Left lobe of liver (tissue), 2 donors: Measurements from ENCODE around the gene PSG1. TPM values are rescaled to one million over a fixed set of nuclear protein-coding genes. Genes with fewer than 3 reads are reported as not detected.
"Not testable (repeated sequence)": the region's sequence is repeated elsewhere in the genome, so short reads cannot be mapped to it uniquely, and the experiment has no call there.

Experiments used
- ATAC-seq: fragments of 200-7000 bp; cut with Tn5 transposase; one replicate; pipeline ENCODE4 v1.9.1; 2020; ENCODE audit warnings: mild to moderate bottlenecking, moderate library complexity
- DNase-seq: peaks from one replicate; pipeline ENCODE4 v3.0.0-alpha.2; 2020; ENCODE audit warnings: low spot score
- total RNA-seq: library from RNA; stranded (reverse); gene quantifications from one replicate; pipeline ENCODE4 v1.2.1, GENCODE V29; 2021
- donor health status: DM: no; HTN: no; CAD: no; lungs with moderate emphysema.
- donor health status: DM: no; HTN: yes; CAD: no.

PSG1 gene
- total RNA-seq, 1 donor from 2014 or later = not detected

DNA sequence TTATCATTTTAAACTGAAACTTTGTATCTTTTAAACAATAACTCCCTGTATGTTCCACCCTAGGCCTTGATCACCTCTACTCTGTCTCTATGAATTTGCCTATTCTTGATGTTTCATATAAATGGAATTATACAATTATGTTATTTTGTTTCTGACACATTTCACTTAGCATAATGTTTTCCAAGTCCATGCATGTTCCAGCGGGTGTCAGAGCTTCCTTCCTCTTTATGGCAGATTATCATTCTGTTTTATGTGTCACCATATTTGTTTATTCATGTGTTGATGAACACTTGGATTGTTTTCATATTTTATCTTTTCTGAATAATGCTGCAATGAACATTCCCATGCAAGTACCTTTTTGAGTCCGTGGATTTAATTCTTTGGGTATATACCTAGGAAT, 3.2 kb upstream of the PSG1 start:
- ATAC-seq, DNase-seq: not testable (repeated sequence)

DNA sequence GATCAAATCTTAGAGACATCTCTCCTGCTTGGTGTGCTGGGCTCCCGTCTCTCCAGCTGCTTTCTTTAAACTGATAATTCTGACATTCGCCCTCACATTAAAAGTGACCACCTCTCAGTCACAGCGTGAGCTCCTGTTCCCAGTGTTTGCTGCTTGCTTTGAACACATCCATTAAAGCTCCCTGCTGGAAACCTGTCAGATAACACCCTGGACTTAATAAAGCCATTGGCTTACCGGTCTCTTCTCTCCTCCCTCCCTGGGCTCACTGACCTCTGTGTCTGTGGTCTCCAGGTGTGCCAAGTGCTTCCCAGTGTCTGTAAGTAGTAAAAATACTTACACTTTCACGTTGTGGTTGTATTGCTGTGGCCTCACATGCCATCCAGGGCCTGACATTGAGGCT, 2.5 kb upstream of the PSG1 start:
- ATAC-seq, DNase-seq: not testable (repeated sequence)

DNA sequence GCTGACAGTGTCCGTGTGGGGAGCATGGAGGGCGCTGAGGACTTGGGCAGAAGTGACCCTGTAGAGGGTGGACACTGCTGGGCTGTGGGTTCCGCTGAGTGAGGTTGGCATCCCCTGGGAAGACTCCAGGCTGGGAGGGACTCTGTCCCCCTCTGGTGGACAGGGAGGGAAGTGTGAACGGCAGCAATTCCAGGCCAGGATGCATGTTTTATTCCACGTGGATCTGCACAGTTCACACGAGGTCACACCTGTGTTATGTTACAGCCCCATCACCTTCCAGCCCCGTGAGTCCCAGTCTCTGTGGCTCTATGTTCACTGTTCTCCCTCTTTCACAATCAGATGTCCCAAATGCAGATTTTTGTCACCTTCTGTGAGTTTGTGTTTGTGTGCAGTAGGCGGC, 1.8 kb upstream of the PSG1 start:
- DNase-seq, ATAC-seq: not testable (repeated sequence)

DNA sequence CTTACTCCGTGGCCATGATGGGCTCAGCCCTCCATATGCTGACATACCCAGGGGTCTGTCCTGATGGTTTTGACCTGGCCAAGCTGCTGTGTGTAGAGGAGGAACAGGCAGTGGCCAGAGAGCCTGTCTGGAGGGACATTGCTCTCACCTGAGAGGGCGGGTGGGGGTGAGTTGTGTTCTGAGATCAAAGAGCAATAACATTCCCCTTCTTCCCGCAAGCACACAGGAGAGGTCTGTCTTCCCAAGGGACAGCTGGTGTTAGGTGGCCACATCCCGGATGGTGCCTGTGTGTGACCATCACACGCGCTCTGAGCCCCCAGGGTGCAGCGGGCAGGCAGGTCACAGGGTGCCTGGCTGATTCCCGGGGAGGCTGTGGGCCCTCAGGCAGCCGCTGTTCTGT, 1.1 kb upstream of the PSG1 start:
- not testable (repeated sequence) for ATAC-seq, DNase-seq

DNA sequence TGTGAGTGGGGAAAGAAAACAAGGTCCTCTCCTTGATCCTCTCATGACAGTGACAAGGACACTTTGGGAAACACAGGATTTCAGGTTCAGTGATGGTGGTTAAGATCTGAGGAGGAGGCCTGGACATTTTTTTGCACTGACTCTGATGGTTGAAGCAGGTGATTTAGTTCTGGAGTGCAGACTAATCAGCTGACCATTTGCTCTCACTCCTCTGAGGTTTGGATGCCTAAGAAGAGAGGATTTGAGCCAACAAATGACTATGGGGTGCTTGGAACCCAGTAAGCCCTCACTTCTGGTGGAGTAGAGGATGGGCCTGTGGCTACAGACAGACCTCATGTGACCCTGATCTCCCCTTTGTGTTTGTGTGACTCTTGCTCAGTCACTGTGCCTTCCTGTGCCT, 2.9 kb downstream of the PSG1 start:
- ATAC-seq, DNase-seq: not testable (repeated sequence)

DNA sequence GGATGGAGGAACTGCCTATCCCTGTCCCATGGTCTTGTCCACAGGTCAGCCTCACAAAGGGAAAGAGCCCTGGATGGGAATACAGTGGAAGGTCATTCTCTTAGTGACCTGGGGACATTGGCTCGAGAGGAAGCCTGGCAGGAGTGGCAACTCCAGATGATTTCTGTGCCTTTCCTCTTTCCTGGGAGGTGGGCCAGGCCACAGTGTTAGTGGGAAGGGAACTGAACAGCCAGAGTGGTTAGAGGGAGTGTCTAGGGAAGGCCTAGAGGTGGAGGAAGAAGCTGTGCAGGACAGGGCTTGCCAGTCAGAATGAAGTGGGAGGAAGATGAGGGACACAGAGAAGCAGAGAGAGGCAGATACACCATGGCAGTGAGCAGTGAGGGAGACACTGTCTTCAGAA, 3.6 kb downstream of the PSG1 start:
- DNase-seq, ATAC-seq: not testable (repeated sequence)

DNA sequence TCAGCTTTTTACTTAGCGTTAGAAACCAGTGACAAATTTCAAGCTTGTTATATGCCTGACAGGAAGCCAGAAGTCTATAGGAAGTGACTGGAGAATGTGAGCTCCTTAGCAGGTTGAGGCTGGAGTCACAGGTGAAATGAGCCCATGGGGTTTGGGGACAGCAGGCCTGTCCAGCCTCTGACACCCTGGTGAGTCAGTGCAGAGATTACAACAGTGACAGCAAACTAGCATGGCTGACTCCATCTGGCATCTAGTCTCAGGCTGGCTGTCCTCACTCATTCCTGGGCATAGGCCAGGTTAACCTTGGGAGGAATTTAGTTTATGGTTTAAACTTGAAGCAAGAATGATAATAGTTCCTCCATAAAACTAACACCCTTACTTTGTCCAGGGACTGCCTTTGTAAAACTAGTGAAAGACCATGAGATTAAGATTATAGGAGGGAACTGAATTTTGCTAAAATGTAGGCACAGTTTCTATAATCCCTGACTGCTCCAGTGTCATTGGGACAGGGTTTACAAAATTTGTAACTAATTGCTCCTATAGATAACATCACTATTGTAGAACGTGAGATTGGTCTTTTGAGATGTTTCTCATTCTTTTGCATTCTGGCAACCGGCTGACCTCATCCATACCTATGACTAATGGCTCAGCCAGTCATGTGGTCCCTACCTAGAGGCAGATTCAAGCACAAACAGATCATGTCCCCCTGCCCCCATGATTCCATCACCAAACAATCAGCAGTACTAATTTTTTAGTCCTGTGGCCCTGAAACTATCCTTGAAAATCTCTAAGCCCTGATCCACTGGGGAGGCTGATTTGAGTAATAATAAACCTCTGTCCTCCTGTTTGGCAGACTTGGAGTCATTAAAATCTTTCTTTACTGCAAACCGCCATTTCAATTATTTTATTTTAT, 4.4 kb downstream of the PSG1 start:
- DNase-seq, ATAC-seq: not testable (repeated sequence)

DNA sequence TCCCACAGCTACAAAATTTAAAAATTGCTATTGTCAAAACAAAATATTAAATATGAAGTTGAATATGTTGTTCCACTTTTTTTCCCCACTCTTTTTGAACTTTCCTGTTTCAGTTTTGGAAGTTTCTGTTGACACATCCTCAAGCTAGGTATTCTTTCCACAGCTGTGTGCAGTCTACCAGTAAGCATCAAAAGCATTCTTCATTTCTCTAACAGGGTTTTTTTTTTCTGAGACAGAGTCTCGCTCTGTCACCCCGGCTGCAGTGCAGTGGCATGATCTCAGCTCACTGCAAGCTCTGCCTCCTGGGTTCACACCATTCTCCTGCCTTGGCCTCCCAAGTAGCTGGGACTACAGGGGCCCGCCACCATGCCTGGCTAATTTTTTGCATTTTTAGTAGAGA, 5.4 kb downstream of the PSG1 start:
- DNase-seq, ATAC-seq: not testable (repeated sequence)

DNA sequence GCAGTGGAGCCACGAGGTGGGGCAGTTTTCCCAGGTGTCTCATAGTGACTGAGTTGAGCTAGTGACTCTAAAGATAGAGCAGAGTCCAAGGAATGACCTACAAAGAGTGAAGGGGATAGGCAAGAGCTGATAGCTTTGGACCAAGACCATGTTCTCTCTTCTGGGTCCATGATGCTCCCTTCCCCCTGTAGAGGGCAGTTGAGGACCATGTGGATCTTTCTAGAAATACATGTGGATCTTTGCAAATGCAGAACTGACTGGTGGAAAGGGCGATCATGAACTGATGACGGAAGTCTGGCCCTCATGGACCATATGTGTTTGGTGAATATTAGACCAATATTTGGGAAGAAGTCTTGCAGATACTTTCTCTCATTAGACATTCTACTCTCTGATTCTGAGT, 6.9 kb downstream of the PSG1 start:
- ATAC-seq = no peak
- DNase-seq = no peak

DNA sequence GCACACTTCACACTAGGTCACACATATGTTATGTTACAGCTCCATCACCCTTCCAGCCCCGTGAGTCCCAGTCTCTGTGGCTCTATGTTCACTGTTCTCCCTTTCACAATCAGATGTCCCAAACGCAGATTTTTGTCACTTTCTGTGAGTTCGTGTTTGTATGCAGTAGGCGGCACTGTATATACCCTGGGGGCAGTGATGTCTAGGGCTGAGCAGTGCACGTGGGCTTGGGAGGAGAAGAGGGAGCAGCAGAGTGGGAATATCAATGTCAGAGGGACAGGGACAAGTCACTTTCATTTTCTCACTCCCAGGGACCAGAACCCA, 22.0 kb downstream of the PSG1 start:
- DNase-seq (no peak), ATAC-seq (no peak)

DNA sequence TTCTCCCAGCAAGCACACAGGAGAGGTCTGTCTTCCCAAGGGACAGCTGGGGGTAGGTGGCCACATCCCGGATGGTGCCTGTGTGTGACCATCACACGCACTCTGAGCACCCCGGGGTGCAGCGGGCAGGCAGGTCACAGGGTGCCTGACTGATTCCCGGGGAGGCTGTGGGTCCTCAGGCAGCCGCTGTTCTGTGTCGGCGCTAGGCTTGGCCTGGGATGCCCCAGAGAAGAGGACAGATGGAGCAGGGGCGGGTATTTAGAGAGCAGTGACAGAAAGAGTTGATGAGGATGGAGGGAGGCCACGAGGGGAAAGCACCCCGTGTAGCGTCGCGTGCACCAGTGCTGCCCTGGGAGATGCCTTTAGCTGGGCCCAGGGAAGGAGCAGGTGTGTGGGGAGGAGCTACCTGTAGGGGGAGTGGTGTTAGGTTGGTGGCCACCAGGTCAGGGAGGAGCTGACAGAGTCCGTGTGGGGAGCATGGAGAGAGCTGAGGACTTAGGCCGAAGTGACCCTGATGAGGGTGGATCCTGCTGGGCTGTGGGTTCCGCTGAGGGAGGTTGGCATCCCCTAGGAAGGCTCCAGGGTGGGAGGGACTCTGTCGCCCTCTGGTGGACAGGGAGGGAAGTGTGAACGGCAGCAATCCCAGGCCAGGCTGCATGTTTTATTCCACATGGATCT, 22.5 kb downstream of the PSG1 start:
- not testable (repeated sequence) for ATAC-seq, DNase-seq

DNA sequence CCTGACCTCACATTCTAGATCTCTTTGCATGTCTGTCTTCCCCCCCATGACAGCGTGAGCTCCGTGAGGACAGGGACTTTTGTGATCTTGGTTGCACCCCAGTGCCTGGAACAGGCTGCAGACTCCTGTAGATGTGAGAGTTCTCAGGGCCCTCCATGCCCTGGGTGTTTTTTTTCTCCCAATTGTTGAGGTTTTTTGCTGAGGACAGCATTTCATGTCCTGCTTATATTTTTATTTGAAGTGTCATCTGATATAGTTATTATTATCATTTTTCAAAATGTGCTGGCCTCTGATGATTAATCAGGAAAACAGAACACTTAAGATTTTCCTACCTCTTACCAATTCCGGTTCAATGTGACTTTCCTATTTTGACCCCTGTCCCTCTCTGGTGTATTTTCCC, 24.8 kb downstream of the PSG1 start:
- not testable (repeated sequence) for DNase-seq, ATAC-seq

DNA sequence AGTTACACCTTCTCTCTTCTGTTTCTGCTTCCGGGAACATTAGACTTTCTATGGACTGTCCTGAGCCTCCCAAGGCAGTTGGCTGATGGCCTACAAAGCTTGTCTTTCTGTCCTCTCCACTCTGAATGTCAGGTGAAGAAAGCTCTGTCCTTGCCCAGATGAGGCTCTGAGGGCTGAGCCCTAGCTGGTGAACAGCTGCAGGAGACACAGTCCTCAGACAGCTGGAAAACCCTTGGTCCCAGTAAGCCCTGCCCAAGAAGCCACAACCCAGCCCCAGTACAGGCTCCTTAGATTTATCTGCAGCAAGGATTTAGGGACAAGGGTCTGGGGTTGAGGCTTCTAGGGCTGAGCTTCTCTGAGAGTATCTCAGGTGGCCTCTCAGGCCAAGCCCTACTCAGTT, 26.3 kb downstream of the PSG1 start:
- ATAC-seq, DNase-seq: not testable (repeated sequence)

DNA sequence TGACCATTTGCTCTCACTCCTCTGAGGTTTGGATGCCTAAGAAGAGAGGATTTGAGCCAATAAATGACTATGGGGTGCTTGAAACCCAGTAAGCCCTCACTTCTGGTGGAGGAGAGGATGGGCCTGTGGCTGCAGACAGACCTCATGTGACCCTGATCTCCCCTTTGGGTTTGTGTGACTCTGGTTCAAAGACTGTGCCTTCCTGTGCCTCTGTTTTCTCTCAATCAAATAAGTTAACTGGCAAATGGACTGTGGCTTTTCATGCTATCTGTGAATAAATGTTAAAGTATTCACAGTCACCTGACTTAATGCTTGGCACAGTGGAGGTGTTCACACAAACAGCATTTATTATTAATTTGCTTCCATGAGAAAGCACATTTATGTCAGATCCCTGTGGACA, 26.7 kb downstream of the PSG1 start:
- not testable (repeated sequence) for DNase-seq, ATAC-seq

DNA sequence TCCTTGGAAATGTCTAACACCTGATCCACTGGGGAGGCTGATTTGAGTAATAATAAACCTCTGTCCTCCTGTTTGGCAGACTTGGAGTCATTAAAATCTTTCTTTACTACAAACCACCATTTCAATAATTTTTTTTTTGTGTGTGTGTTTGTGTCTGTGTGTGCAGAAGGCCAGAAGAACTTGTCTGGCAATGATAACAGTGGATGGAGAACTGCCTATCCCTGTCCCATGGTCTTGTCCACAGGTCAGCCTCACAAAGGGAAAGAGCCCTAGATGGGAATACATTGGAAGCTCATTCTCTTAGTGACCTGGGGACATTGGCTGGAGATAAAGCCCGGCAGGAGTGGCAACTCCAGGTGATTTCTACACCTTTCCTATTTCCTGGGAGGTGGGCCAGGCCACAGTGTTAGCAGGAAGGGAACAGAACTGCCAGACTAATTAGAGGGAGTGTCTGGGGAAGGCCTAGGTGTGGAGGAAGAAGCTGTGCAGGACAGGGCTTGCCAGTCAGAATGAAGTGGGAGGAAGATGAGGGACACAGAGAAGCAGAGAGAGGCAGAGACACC, 27.7 kb downstream of the PSG1 start:
- not testable (repeated sequence) for ATAC-seq, DNase-seq

DNA sequence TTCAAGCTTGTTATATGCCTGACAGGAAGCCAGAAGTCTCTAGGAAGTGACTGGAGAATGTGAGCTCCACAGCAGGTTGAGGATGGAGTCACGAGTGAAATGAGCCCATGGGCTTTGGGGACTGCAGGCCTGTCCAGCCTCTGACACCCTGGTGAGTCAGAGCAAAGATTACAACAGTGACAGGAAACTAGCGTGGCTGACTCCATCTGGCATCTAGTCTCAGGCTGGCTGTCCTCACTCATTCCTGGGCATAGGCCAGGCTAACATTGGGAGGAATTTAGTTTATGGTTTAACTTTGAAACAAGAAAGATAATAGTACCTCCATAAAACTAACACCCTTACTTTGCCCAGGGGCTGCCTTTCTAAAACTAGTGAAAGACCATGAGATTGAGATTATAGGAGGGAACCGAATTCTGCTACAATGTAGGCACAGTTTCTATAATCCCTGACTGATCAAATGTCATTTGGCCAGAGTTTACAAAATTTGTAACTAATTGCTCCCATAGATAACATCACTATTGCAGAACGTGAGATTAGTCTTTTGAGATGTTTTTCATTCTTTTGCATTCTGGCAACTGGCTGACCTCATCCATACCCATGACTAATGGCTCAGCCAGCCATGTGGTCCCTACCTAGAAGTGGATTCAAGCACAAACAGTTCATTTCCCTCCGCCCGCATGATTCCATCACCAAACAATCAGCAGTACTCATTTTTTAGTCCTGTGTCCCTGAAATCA, 28.4 kb downstream of the PSG1 start:
- ATAC-seq = no peak
- no peak for DNase-seq

DNA sequence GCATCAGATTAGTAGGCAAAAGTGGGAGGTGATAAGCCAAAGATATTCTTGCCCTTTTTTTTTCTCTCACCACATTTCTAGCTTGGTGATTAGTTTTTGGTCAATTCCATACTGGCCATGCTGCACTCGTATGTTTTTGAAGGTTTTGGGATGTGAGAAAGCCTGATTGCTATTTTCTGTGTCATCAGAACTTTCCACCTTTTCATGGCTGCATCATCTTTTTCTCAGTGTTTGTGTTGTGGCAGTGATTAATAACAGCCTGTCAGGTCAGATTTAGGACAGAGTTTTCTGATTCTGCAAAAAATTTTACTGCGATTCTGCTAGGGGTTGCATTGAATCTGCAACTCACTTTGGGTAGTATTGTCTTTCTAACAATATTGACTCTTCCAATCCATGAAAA, 32.9 kb downstream of the PSG1 start:
- no peak for DNase-seq
- no peak for ATAC-seq

DNA sequence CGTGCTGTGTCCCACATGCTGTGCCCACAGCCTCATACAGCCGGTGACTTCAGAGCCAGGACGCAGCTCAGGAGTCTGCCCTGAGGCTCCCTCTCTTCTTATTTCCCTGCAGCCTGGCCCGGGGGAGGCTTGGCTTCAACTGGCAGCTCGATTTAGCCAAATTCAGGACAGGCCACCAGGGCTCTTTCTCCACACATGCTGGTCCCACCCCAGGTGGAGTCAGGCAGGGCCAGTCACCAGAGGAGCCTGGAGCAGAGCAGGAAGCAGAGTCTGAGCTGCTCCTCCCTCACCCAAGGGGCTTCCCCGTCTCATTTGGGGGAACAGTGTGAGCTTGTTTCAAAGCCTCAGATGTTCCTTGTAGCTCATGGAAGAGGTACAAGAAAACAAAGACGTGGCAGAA, 35.9 kb downstream of the PSG1 start:
- not testable (repeated sequence) for ATAC-seq, DNase-seq

DNA sequence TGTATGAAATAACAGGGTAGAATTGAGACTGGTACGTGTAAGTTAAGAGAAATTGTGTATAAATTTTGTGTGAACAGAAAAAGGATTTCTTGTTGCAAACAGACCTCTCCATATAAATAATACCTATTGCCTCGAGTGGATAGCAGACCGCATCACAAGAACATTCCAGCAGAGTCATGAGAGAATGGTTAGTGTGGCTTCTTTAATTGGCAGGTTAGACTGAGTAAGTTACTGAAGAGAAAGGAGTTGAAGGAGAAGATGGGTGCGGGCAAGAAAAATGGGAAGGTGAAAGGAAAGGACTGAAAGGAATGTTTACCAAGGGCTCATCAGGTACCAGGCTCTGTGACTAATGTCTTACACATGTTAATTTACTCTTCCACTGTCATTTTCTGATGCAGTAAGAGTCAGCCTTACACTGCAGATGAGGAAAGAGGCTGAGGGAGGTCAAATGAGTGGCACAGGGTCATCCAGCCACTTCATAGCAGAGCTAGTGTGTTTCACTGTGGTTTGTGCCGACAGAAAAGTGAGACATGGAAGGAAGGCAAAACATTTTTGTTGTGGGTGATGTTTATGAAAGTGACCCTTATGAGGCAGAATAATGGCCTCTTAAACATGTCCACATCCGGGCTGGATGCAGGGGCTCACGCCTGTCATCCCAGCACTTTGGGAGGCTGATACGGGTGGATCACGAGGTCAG, 46.6 kb downstream of the PSG1 start:
- not testable (repeated sequence) for ATAC-seq, DNase-seq

DNA sequence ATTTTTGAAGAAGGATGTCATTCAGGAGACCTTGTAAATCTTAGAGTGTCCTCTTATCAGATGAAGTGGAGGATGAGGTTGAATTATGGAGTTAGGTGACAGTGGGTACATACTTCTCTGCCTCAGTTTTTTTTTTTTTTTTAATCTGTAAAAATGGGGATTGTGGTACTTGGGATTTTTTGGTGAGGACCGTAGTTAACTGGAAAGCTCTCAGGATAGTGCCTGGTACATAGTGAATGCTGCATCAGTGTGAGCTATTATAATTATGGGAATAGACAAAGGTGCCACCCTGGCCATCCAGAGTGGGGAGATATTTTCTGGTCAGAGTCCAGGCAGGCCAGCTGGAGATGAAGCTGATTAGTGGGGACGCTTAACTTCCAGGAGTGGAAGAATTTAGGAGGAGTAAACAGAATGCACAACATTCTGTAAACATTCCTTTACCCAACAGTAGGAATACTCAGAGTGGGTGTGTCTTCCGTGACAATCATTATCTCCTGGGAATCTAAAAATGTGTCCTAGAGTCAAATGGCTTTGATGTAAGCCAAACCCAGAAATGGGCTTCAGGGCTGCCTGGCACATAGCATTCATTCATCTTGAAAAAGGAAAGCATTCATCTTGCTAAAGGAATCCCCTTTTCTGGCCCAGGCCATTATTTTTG, 47.4 kb downstream of the PSG1 start:
- not testable (repeated sequence) for DNase-seq, ATAC-seq
